HG03097 (cell line): ENCODE results near the gene MRGPRE.

ENCODE experiments used
- ATAC-seq: cut with Tn5 transposase; IDR thresholded peaks from one replicate; pipeline ENCODE4 v1.9.1; 2021; ENCODE audit not compliant: unreplicated experiment, low FRiP score

Gene MRGPRE

DNA sequence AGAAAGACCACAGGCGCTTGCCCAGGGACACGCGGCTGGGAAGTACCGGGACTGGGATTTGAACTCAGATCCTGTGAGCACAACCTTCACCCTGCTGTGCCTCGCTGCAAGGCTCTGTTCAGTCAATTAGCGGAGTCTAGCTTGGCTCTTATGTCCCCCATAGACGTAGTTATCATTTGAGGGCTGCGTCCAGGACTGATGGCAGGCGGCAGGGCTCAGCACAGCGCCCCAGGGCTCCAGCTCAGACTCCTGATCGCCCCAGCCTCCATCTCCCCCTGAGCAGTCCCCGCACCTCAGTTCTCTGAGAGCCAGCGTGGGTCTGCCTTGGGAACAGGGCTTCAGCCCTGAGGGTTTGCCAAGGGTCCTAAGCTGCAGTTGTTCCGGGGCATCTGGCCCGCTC lies 33.4 kb downstream of the MRGPRE start:
- ATAC-seq, result no peak

DNA sequence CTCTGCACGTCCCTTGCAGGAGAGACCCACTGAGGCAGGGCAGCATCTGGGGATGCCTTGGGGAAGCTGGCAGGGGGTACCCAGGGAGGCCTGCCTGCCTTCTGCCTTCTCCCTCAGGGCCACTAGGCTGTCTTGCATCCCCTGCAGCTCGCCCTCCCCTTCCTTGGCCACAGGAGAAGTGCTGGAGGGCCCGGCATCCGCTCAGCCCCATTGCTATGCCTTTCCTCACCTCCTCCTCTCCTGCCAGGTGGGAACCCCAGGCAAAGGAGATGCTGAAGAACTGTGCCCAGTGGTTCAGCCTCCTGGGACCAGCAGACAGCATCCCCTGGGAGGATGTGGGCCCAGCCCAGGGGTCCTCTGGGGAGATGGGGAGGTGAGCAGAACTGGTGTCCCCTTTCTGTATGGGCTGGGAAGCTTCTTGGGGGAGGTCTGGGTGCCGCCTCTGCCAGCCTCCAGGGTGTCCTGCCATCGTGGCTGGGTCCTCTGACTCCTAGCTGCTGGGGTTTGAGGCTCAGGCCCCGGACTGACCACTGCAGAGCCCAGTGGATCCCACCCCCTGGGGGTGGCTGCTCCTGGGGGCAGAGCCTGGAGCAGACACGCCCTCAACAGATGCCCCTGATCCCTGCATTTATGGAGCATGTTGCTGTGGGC lies 34.2 kb downstream of the MRGPRE start:
- no peak for ATAC-seq

DNA sequence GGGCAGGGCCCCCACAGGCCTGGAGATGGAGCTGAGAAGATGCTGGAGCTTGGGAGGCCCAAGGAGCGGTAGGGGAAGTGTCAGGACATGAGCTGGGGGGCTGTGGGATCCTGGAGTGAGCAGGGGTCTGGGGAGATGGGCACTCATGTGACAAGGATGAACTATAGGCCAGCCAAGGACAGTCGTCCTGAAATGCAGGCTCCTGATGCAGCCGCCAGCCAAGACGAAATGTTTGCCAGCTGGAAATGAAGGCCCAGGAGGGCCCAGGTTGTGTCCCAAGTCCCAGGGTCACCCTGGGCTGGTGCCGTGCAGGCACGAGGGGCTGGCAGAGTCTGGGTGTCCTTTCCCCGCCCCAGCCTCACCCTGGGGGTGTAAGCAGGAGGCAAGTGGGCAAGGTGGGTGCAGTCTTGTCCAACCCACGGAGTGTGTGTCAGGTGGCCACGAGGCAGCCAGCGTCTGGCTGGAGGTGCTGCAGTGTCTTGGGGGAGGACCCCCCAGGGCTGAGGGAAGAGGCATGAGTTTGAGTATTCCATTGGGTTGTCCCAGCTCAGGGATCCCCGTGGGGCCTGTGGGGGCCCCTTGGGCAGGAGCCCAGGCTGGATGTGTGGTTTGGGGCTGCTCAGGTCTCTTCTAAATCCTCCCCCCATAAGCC lies 35.0 kb downstream of the MRGPRE start:
- ATAC-seq, result no peak

DNA sequence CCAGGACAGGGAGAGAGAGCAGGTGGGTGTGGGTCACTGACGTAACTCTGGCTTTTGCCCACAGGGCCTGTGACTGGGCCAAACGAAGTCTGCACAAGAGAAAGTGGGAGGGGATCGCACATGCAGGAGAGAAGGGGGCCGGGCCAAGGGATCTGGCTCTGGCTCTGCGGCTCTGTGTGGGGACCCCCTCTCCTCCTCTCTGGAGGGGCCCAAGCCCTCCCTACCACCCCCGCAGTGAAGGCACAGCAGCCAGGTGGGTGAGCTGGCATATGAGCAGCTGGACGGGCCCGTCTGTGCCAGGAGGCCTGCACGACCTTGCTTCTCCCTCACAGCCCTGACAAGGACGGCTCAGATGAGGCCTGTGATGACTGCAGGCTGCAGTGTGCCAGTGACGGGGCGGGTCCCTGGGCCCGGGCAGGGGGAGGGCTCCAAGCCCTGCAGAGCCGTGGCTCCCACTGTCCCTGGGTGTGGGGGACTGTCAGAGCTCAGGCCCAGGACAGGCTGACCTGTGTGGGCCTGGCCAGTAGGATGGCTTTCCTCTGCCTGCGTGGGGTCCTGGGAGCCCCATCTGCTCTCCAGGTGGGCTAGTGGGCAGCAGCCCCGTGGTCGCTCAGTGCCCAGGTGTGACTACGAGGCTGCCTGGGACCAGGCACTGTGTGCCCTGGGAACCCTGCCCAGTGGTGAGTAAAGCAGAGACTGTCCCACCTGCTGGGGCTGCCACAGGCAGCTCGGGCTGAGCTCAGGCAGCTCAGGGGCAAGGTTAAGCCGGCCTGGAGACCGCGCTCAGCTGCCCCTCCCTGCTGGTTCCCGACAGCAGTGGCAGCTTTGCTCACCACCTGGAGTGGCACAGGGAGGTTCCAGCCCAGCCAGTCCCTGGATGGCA lies 35.8 kb downstream of the MRGPRE start:
- no peak for ATAC-seq

DNA sequence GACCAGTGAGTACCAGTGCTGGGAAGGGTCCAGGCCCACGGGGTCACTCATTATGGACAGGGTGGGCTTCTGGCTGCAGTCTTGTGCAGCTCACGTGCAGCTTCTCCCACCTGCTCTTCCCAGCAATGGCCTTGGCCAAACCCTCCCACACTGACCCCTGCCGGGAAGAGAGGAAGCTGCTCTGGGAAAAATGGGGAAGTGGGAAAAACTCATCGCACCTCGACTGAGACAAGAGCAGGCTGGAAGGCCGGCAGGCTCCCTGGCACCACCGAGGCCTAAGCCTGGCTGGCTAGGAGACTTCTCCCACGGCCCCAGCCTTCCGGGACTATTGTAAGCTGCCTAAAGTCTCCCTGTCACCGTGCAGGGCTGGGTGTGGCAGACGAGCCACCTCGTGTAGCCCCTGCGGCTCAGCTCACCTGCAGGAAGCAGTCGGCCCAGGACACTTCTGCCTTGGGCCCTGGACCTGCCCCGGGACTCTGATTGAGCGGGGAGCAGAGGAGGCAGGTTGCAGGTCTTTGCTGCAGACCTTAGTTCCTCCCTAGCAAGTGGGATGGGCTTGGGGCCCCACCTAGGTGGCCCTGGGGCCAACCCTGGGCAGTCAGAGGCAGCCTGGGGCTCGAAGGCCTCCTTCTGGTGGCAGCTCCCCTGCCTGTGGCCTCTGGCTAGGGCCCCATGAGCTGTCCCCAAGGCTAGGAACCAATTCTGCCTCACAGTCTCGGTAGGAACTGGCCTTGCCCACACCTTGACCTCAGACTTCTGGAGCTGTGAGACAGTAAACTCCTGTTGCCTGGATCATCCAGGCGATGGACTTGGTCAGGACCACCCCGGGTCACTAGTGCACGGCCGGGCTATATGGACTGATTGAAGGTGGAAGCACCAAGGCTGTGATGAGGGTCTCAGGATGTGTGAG lies 36.7 kb downstream of the MRGPRE start:
- no peak for ATAC-seq

DNA sequence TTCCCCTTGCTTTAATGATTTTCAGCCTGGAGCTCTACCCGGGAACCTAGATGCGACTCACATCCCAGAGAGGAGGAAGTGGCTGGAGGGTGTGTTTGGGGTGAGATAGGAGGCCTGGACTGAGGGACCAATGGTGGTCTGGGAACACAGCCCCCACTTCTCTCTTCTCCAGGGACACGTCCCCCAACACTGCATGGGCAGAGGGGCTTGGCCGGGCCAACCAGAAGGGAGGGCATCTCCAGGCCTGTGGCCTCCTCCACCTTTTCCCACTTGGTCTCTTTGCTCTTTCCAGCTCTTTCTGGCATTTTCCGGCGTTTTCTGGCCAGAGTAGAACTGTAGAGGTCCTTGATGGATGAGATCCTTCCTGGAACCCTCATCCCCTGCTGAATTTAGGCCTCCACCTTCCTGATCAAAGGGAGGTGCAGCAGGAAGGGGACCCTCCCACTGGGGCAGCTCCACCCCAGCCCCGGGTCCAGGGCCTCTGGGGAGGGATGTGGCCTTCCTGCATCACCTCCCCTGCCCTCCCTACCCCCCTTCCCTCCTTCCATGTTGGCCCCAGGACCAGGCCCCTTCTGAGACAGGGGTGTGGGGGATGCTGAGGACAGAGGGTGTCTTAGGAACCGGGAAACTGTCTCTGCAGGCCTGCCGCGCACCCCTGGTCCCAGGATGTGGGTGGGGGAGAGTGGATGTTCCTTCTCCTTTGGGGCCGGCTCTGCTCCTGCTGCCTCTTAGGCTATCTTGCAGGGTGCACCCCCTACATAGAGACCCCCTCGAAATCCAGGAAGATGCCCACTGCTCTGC lies 38.0 kb downstream of the MRGPRE start:
- no peak for ATAC-seq

DNA sequence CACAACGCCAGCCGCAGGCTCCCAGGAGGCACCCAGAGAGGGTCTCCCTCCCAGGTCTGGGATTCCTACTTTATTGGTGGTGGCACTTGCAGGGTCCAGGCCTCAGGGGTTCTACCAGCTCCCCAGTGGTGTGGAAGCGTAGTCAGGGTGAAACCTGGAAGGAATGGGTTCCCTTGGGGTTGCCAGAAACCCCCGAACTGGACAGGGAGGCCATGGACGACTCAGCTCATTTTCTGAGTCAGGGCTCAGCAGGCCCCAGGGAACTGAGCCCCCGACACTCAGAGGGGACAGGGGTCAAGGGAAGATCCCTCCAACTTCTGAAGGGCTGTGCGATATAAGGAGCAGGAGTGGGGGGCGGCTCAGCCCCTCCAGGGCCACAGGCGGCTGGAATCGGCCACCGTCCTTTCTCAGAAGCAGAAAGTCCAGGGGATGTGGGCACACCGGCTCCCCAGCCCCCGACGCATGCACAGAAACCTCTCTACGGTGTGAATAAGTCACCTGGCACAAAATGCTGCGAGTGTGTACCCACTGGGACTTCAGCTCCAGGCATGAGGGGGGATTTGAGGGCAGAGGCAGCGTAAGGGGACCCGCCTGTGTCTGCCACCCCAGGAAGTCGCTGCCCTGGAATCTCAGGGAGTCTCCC lies 38.7 kb downstream of the MRGPRE start:
- no peak for ATAC-seq

DNA sequence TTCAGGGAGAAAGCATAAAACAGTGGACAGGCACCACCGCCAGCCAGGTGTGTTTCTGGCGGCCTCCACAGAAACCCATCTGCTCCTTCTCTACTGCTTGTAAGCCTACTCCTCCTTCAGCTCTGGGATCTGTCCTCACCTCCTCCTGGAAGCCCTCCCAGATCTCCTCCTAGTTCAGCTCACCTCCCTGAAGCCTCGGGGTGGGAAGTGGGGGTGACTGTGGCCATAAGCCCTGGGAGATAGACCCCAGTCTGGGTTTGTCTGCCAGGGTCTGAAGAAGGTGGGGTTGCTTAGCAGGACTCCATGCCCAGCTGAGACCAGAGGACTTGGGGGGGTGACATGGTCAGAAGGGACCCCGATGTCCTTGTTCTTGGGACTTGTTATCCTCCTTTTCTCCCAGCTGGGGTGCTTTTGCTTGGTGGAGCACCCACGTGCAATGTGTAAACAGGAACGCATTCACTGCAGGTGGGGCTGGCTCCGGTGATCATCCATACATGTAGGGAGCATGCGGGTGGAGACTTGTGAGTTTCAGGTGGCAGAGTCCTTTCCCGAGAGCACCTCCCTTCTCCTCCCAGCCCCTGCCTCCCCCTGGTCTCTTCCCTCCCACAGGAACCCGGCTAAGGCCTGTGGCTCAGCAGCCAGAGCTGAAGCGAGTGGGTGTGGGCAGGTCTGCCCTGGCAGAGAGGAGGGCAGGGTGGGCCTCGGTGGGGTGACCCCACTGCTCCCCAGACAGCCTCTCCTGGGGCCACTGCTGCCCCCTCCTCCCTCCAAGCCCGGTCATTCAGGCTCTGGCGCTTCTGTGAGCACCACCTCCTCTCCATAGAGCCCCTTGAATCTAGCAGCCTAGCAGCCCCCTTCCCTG lies 39.5 kb downstream of the MRGPRE start:
- ATAC-seq, result no peak

DNA sequence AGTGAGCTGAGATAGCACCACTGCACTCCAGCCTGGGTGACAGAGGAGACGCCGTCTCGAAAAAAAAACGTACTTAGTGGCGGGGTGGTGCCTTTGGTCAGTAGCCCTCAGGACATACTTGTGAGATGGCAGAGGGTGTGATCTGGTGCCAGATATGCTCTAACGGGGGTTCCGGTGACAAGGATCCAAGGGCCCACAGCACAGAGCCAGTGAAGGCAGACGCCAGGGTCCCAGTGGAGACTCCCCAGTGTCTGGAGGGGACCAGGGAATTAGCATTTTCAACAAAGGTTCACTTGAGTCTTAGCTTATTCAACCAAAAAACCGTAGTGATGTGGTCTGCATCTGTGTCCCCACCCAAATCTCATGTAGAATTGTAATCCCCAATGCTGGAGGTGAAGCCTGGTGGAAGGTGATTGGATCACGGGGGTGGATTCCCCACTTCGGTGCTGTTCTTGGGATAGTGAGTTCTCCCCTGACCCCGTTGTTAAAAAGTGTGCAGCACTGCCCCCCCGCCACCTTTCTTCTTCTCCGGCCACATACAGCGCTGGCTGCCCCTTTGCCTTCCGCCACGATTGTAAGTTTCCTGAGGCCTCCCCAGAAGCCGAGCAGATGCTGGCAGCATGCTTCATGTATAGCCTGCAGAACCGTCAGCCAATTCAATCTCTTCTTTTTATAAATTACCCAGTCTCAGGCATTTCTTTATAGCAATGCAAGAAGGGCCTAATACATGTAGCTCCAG lies 40.5 kb downstream of the MRGPRE start:
- ATAC-seq, result no peak

DNA sequence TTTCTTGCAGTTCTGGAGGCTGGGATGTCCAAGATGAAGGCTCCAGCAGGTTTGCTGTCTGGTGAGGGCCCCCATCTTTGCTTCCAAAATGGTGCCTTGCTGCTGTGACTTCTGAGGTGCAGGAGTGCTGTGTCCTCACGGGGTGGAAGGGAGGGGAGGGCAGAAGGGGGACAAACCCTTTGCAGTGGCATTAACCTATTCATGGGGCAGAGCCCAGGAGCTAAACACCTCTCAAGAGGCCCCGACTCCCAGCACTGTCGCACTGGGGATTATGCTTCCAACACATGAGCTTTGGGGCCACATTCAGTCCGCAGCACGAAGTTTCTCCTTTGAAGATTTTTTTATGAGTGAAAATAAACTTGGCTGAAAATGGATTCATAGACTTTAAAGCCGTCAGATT lies 41.6 kb downstream of the MRGPRE start:
- no peak for ATAC-seq

DNA sequence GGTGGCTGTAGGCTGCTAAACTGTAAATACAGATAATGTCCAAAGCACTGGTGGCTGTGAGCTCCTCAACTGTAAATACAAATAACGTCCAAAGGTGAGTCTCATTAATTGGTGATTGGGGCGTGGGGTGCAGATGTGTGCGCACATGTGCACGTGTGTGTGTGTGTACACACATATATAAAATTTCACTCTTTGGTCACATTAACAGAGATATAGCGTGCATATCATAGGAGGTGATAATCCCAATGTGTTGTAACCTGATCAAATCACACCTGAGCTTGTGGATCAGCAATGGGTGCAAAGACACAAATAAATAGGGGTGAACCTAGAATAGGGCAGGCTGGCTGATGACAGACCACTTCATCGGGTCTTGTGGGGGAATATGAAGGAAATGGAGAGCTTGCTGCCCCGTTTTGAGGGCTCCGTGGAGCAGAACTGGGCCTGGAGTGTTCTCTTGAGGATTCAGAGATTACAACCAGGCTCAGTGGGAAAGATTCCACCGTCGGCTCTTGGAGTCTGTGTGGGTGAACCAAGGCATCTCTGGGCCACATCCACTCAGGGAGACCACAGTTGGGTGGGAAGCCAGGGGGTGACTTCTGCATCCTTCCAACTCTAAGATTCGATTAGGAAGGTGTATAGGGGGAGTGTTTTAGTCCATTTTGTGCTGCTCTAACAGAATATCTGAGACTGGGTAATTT lies 42.2 kb downstream of the MRGPRE start:
- ATAC-seq, result no peak

DNA sequence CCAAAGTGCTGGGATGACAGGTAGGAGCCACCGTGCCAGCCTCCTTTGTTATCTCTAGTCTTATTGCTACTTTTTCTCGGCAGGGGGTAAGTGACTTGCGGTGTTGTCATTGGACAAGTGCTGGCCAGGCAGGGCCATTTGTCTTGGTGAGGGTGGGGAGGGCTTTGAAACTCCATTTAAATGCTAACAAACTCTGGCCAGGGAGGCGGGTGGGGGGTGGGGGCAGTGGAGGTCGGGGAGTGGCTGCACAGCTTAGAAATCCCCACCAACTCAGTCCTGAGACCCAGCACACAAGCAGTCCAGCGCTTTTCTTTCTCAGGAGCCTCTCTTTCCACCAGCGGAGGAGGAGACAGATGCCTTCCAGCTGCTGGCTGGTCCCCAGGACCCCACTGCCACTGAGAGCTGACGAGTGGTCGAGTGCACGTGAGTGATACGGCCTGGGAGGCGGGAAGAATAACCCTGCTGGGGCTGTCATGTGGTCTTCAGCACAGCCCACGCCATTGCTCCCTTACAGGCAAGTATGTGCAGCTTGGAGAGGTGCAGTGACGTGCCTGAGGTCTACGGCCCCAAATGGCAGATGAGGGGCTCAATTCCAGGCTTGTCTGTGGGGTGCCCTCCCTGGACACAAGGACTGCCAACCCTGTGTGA lies 42.9 kb downstream of the MRGPRE start:
- ATAC-seq, result no peak

DNA sequence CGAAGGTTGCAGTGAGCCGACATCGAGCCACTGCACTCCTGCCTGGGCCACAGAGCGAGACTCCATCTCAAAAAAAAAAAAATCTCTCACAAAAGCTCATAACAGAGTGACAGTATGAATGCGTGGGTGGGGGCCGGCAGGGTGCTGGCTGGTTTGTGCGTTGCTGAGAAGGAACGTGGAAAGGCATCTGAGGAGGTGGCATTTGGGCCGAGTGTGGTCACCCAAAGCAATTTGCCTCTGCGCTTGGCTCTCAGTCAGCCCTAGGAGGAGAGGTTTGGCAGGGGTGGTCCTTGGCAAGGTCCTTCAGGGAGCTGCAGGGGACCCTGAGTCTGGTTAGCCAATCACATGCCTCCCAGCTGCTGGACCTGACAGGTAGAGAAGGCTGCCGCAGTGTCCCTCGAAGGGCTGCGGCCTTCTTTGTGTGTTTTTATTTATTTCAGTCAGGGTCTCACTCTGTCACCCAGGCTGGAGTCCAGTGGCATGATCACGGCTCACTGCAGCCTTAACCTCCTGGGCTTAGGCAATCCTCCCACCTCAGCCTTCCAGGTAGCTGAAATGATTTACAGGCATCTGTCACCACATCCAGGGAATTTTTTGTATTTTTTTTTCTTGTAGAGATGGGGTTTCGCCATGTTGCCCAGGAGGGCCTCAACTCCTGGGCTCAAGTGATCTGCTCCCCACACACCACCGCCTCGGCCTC lies 43.6 kb downstream of the MRGPRE start:
- ATAC-seq, result no peak

DNA sequence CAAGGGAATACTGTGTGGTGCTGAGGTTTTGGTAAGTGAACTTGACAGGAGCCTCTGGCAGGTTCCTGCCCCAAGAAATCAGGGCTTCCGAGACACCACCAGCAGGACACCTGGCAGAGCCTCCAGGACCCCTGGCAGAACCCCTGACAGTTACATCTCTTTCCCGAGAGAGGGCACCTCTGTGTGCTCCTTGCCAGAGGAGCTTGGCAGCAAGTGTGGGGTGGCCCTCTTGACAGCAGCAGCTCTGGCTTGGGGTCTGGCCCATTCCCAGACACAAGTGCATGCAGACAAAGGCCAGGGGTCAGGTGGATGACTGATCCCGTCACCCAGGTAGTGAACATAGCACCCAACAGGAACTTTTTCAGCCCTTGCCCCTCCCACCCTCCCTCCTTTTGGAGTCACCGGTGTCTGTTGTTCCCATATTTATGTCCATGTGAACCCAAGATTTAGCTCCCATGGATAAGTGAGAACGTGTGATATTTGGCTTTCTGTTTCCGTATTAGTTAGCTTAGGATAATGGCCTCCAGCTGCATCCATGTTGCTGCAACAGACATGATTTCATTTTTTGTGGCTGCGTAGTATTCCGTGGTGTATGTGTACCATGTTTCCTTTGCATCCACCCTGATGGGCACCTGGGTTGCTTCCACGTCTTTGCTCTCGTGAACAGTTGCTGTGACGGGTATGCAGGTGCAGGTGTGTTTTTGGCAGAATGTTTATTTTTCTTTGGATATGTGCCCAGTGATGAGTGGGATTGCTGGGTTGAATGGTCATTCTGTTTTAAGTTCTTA lies 45.9 kb downstream of the MRGPRE start:
- ATAC-seq, result no peak

DNA sequence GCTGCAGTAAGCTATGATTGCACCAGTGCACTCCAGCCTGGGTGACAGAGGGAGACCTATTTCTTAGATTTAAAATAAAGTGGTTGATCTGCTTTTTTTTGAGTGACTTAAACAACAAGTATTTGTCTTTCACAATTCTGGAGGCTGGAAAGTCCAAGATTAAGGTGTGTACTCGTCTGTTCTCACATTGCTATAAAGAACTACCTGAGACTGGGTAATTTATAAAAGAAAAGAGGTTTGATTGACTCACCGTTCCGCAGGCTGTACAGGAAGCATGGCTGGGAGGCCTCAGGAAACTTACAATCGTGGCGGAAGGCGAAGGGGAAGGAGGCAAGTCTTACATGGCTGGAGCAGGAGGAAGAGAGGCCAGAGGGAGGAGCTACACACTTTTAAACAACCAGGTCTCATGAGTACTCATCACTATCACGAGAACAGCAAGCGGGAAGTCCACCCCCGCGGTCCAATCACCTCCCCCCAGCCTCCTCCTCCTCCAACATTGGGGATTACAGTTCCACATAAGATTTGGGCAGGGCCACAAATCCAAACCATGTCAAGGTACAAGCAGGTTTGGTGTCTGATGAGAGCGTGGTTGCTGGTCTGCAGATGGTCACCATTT lies 47.4 kb downstream of the MRGPRE start:
- no peak for ATAC-seq
